Measurements from ENCODE around the gene CREG2.

DNA sequence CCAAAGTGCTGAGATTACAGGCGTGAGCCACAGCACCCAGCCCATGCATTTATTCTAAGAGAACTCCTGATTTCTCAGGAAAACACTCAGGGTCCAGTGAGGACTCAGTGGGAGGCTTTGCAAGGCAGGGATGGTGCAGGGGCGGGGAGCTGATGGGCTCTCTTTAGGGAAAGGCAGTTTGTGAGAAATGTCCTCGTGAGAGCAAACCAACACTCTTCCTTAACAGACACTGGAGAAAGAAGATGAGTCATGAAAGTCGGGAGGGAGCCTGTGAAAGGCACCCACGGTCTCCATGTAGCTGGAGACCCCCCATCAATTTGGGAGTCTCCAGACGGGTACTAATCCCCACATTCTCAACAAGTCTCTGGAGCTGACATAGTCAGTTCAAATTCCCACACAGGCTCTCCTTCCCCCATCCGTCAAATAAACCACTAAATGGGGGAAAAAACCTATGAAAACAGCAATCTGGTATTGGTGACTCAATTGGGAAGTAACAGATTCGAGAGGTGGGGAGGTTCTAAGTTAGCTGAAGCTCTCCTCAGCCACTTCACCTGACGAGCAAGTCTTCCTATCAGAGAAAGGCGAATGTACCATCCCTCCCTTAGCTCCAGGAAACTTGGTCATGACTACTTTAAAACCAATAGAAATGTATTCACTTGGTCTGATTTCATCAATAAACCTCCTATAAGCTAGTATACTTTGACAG, 11.0 kb upstream of the CREG2 start:
- TF ChIP-seq, protein P1, sequence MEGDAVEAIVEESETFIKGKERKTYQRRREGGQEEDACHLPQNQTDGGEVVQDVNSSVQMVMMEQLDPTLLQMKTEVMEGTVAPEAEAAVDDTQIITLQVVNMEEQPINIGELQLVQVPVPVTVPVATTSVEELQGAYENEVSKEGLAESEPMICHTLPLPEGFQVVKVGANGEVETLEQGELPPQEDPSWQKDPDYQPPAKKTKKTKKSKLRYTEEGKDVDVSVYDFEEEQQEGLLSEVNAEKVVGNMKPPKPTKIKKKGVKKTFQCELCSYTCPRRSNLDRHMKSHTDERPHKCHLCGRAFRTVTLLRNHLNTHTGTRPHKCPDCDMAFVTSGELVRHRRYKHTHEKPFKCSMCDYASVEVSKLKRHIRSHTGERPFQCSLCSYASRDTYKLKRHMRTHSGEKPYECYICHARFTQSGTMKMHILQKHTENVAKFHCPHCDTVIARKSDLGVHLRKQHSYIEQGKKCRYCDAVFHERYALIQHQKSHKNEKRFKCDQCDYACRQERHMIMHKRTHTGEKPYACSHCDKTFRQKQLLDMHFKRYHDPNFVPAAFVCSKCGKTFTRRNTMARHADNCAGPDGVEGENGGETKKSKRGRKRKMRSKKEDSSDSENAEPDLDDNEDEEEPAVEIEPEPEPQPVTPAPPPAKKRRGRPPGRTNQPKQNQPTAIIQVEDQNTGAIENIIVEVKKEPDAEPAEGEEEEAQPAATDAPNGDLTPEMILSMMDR (IDR thresholded peaks at IDR 0.05) = no peak
- no peak for TF ChIP-seq POLR2A (IDR thresholded peaks at IDR 0.05)
